Femur (tissue), 1 donor: ENCODE data around the gene RHOT2.
A peak's percentile ranks its signal among the peaks of the same experiment; 100 is the strongest.

Experiments used
- DNase-seq: peaks from one replicate; pipeline ENCODE4 v3.0.0-alpha.2; 2017

Gene RHOT2

DNA sequence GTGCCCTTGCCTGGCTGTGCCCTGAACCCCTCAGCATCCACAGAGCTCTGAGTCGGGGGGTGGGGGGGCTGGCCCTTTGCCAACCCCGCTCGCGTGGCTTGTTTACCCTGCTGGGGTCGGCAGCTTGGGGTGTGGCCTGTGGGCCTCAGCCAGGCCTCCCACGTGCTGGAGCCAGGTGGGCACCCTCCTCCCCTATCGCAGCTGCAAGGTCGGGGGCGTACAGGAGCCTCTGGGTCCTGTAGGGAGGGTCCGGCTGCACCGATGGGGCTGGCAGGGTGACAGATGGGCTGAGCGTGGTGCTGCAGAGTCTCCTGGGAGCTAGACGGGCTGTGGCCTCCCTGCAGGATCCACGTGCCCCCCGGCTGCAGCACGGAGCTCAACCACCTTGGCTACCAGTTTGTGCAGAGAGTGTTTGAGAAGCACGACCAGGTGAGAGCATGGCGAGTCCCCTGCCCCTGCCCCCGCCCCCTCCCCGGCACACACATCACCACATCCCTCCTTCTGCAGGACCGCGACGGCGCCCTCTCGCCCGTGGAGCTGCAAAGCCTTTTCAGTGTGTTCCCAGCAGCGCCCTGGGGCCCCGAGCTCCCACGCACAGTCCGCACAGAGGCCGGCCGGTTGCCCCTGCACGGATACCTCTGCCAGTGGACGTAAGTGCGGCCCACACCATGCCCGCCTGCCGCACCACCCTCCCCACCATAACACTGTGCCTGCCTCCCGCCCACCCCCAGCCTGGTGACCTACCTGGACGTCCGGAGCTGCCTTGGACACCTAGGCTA, 3.6 kb downstream of the RHOT2 start:
- no peak for DNase-seq

DNA sequence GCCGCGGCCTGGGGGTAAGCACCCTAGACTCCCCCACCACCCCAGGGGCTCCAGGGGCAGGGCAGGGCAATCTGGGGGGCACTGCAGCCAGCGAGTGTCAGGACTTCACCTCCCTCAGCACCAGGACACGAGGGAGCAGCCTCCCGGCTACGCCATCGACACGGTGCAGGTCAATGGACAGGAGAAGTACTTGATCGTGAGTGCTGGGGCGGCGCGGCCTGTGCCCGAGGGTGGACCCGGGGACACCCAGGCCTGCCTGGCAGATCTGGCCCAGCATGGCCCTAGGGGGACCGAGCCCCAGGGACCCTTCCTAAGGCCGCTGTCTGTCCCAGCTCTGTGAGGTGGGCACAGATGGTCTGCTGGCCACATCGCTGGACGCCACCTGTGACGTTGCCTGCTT, 4.4 kb downstream of the RHOT2 start:
- DNase-seq, result no peak

DNA sequence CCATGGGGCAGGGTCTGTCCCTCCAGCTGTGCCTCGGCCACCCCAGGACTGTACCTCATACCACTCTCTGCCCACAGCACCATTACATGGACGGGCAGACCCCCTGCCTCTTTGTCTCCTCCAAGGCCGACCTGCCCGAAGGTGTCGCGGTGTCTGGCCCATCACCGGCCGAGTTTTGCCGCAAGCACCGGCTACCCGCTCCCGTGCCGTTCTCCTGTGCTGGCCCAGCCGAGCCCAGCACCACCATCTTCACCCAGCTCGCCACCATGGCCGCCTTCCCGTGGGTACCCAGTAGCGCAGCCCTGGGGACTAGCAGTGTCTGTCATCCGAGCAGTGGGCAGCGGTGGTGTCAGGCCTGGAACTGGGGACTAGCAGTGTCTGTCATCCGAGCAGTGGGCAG, 4.9 kb downstream of the RHOT2 start:
- no peak for DNase-seq

DNA sequence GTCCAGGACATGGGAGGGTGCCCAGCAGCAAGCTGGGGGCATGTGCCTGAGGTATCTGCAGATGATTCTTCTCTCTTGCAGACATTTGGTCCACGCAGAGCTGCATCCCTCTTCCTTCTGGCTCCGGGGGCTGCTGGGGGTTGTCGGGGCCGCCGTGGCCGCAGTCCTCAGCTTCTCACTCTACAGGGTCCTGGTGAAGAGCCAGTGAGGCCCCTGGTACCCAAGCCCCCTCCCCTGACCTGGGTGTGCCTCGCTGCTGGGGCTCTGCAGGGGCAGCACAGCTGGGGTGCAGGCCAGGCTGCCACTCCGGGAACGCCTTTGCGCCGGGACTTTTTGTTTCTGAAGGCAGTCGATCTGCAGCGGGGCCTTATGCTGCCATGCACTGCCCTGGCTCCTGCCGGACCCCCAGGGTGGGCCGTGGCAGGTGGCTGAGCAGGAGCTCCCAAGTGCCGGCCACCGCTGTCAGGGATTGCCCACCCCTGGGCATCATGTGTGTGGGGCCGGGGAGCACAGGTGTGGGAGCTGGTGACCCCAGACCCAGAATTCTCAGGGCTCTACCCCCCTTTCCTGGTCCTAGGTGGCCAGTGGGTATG, 5.6 kb downstream of the RHOT2 start:
- no peak for DNase-seq

DNA sequence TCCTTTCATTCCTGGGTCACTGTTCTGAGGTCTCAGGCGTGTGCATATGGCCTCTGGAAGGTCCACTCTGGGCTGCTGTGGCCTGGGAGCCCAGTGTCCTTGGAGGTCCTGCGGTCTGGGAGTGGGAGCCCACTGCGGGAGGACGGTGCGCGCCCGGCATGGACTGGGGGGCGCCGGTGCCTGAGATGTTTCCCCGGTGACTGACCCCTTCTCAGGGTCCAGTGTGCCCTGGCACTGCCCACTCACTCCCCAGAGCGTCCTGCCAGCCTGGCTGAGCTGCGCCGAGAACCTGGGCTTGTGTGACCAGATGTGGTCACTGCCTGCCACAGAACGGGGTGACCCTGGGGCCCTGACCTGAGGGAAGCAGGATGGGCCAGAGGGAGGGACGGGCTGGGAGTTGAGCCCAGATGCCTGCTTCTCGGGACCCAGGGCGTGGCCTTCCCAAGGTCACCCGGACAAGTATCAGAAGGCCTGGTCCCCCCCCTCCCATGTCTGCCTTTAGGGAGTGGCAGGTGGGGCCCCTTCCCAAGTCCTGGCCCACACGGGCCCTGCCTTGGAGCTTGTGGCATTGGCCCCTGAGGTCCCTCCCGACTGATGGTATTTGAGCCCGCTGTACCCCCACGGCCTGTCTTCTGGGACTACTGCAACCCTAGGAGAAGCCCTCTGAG, 6.4 kb downstream of the RHOT2 start:
- DNase-seq, result no peak

DNA sequence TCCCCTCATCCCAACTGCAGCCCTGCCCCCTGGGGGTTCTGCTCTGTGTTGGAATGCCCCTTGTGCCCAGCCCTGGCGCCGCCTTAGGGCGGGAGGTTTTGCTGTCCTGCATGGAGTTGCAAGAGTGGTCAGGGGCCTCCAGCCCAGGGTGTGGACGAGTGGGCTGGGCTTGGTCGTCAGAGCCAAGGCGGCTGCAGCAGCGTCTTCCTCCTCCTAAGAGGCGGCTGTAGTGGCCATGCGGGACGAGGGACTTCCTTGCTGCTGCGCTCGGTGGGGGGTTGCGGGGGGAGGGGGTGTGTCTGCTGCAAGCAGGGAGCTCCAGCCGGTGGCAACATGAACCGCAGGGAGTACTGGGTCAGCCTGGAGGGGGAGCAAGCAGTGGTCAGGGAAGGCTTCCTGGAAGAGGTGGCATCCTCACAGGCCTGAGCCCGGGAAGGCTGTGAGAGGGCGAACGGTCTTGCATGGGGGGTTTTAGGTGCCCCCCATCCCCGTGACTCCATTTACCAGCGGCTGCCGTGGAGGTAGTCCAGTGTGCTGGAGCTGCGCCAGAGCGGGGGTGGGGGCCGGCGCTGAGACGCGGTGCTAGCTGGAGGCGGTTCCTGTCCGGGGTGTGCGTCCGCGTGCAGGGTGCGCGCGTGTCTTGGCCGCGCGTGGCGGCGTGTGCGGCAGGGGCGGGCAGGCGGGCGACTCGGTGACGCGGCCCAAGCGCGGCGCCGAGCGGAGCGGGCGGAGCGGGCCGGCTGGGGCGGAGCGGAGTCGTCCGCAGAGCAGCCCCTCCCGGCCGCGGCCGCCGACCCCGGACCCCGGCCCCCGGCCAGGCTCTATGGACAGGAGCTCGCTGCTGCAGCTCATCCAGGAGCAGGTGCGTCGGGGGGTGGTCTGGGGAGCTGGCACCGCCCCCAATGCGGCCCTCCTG, 7.3 kb downstream of the RHOT2 start, which contains the start of gene RHBDL1:
TSS of gene RHBDL1 (plus strand) at position 704 of the 916 bp plus-strand sequence. CDS start at position 824, 120 bp downstream.
- DNase-seq, result no peak

DNA sequence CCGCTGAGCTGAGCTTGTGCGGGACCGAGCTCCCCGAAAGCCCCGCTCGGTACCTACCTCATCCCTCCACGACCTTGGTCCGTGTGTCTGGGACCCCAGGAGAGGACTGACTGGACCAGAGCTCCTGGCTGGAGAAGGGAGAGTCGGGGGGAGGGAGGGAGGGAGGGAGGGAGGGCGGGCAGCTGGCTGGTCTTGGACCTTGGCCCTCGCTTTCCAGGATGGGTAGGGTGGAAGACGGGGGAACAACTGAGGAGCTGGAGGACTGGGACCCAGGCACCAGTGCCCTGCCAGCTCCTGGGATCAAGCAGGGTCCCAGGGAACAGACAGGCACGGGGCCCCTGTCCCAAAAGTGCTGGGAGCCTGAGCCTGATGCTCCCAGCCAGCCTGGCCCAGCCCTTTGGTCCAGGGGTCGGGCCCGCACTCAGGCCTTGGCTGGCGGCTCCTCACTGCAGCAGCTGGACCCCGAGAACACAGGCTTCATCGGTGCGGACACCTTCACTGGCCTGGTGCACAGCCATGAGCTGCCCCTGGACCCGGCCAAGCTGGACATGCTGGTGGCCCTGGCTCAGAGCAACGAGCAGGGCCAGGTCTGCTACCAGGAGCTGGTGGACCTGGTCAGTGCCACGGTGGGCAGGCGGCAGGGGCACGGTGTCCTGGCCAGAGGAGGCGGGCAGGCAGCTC, 8.1 kb downstream of the RHOT2 start:
- no peak for DNase-seq

DNA sequence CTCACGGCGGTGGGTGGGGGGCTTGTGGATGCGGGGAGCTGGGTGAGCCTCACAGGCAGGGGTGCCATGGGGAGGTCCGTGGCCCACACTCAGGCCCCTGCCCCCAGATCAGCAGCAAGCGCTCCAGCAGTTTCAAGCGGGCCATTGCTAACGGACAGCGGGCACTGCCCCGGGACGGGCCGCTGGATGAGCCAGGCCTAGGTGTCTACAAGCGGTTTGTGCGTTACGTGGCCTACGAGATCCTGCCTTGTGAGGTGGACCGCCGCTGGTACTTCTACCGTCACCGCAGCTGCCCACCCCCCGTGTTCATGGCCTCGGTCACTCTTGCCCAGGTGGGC, 8.6 kb downstream of the RHOT2 start:
- DNase-seq, result no peak

DNA sequence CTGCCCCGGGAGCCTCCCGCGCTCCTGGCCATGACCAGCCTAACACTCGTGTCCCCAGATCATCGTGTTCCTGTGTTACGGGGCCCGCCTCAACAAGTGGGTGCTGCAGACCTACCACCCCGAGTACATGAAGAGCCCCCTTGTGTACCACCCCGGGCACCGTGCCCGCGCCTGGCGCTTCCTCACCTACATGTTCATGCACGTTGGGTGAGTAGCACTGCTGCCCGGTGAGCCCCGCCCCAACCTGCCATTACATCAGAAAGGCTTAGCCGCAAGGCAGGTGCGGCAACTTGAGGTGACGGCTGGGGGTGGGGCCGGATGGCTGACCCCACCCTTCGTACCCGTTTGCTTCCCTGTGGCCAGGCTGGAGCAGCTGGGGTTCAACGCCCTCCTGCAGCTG, 9.0 kb downstream of the RHOT2 start:
- DNase-seq, result no peak

DNA sequence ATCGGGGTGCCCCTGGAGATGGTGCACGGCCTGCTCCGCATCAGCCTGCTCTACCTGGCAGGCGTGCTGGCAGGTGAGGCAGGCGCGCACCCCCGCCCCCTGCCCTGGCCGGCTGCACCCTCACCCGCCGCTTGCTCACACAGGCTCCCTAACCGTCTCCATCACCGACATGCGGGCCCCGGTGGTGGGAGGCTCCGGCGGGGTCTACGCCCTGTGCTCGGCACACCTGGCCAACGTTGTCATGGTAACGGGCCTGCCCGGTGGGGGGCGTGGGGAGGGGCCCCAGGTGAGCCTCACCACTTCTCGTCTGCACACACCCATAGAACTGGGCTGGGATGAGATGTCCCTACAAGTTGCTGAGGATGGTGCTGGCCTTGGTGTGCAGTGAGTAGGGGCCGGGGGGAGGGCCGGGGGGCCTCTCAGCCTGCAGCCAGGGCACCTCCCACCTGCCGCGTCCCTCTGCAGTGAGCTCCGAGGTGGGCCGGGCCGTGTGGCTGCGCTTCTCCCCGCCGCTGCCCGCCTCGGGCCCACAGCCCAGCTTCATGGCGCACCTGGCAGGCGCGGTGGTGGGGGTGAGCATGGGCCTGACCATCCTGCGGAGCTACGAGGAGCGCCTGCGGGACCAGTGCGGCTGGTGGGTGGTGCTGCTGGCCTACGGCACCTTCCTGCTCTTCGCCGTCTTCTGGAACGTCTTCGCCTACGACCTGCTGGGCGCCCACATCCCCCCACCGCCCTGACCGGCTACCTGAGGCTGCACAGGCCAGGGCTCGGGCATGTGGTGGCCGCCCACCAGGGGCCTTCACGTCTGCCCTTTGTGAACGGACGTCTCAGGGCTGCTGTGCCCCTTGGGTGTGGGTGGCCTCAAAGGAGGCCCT, 9.6 kb downstream of the RHOT2 start:
- DNase-seq, result peak; percentile 26

DNA sequence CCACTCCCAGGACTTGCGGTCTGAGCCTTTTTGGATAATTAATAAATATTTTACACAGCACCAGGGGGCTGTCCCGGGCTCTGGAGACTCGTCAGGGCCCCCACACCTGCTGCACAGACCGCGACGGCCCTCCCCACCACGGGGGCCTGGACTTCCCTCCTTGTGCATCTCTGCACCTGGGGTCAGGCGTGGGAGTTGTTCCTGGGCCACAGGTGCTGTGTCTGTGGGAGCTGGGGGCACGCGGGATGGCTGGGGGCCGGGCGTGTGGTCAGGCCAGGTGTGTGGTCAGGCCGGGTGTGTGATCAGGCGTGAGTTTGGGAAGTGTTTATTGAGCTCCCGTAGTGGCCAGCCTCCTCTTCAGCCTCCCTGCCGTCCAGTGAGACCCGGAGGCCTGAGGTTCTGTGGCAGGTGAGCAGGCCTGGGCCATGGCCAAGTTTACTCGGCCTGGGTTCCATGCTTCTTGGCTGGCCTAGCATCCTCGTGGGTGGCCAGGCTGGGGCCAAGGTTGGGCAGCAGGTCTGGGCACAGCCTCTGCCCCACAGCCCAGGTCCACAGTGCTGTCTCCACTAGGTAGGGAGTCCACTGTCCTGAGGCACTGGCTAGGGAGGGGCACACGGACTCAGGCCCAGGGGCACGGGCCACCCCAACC, 10.4 kb downstream of the RHOT2 start:
- peak; percentile 51 for DNase-seq

DNA sequence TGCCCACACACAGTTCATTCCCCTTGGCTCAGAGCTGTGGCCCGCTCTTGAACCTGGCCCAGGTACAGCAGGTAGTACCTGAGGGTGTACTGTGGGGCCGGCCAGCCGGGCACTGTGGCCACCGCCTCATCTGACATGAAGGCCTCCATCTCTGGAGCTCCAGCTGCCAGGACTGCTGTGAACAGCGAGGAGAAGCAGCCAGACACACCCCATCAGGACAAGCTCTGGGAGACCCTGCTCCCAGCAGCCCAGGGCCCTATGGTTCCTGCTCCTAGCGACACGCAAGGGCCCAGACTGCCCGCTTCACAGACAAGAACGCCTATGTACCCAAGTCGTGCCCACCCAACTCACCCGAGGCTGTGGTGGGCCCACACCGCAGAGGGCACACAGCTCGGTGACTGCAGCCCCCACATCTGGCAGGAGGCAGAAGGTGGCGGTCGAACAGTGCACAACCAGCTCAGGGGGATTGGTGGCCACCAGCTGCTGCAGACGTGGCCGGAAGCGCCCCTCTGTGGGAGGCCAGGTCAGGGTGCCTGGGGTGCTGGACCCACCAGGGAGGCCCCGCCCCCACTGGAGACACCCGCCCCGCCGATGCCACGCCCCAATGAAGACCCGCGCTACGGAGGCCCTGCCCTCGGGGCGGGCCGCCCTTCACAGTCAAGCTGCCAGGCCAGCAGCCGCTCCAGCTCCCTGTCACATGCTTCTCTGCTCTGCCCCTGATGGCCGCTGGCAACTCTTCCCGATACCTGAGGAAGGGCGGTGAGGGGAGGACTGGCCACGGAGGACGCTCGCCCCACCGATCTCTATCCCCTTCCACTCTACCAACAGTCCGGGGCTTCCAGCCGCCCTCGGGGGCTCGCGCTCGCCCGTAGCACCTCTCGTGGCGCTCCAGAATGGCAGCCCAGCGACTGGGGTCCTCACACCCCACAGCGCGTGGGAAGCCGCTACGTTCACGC, 11.2 kb downstream of the RHOT2 start:
- peak; percentile 85 for DNase-seq

DNA sequence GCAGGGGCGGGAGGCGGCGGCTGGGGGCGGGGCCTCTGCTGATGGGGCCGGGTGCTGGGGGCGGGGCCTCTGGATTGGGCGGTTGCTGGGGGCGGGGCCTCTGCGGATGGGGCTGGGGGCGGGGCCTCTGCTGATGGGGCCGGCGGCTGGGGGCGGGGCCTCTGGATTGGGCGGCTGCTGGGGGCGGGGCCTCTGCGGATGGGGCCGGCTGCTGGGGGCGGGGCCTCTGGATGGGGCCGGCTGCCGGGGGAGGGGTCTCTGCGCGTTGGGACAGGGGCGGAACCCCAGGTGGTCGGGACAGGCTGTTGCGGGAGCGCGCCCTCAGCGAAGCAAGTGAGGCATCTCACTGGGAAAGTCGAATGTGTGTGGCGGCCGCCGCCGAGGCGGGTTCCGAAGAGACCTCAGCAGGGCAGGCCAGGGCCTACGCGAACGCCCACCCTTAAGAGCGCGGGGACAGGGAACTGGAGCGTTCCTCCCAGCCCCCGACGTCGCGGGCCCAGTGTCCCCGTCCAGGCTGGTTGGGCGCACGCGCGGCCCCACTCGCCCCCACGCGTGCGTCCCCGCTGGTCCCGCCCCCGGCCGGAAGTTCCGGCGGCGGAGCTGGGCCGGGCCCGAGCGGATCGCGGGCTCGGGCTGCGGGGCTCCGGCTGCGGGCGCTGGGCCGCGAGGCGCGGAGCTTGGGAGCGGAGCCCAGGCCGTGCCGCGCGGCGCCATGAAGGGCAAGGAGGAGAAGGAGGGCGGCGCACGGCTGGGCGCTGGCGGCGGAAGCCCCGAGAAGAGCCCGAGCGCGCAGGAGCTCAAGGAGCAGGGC, 12.1 kb downstream of the RHOT2 start, which contains the start of gene STUB1:
TSS of gene STUB1 (plus strand) at position 597 of the 811 bp plus-strand sequence. CDS start at position 713, 116 bp downstream.
- peak; percentile 96 for DNase-seq

DNA sequence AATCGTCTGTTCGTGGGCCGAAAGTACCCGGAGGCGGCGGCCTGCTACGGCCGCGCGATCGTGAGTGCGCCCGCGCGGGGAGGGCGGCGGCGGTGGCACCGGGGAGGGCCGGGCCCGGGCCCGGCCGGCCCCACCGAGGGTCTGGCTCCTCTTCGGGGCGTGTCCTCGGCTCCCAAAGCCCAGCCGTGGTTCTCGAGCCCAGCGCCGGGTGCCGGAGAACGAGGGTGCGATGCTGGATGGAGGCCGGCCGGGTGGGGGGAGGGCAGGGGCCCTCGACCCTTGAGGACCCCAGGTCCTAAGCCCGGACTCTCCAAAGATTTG, 12.7 kb downstream of the RHOT2 start:
- no peak for DNase-seq

DNA sequence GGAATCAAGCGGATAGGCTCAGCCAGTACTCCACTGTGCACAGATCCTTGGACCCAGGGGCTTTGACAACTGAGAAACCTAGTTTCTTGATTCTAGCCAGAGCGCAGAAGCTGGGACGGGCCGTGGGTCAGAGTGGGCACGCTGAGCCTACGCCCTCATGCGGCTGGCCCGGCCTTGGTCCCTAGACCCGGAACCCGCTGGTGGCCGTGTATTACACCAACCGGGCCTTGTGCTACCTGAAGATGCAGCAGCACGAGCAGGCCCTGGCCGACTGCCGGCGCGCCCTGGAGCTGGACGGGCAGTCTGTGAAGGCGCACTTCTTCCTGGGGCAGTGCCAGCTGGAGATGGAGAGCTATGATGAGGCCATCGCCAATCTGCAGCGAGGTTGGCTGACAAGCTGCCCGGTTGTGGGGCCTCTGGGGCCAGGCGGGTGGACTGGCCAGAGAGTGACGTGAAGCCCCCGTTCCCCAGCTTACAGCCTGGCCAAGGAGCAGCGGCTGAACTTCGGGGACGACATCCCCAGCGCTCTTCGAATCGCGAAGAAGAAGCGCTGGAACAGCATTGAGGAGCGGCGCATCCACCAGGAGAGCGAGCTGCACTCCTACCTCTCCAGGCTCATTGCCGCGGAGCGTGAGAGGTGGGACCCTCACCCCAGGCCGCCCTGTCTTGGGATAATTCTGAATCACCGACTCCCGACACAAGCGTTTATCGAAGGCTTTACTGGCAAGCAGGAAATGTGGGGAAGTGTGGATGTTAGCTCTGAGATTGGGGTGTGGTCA, 13.2 kb downstream of the RHOT2 start:
- DNase-seq, result no peak

DNA sequence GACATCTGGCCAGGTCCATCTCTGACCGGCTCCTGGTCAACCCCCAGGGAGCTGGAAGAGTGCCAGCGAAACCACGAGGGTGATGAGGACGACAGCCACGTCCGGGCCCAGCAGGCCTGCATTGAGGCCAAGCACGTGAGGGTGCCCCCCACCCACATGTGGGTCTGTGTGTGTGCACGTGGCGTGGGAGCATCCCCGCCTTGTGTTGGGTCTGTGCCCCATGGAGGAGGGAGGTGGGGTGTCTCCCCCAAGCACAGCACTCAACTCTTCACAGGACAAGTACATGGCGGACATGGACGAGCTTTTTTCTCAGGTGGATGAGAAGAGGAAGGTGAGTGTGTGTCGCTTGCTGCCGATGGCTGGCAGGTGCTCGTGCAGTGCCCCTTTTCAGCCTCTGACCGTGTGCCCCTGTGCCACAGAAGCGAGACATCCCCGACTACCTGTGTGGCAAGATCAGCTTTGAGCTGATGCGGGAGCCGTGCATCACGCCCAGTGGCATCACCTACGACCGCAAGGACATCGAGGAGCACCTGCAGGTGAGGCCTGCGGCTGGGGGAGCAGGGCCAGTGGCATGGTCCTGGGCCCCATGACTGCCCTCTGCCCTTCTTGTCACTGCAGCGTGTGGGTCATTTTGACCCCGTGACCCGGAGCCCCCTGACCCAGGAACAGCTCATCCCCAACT, 14.0 kb downstream of the RHOT2 start:
- DNase-seq, result no peak
